Subcutaneous abdominal adipose tissue (tissue), 5 donors: ENCODE measurements around the gene F7.

Experiments used
- H3K27ac ChIP-seq: one replicate; pipeline ENCODE4 v1.7.0; 2013; ENCODE audit warnings: low read depth, mild to moderate bottlenecking, inconsistent platforms, low read length, moderate library complexity
- H3K27me3 ChIP-seq, 5 donors: one replicate each; pipeline ENCODE4 v1.7.0; 2013; ENCODE audit warnings: low read length in 5 of 5, inconsistent platforms in 1 of 5; ENCODE audit not compliant: control insufficient read depth in 5 of 5, insufficient read depth in 4 of 5
- H3K36me3 ChIP-seq, 5 donors: one replicate each; pipeline ENCODE4 v1.7.0; 2013; ENCODE audit warnings: low read length in 5 of 5; ENCODE audit not compliant: control insufficient read depth in 5 of 5, insufficient read depth in 5 of 5
- H3K4me1 ChIP-seq, 5 donors: one replicate each; pipeline ENCODE4 v1.7.0; 2013; ENCODE audit warnings: low read length in 5 of 5, mild to moderate bottlenecking in 3 of 5, moderate library complexity in 1 of 5; ENCODE audit not compliant: control insufficient read depth in 5 of 5, insufficient read depth in 5 of 5
- H3K4me3 ChIP-seq, 5 donors: one replicate each; pipeline ENCODE4 v1.7.0; 2013; ENCODE audit warnings: low read length in 5 of 5, low read depth in 1 of 5
- H3K9ac ChIP-seq, 5 donors: one replicate each; pipeline ENCODE4 v1.7.0; 2013; ENCODE audit warnings: low read length in 5 of 5, mild to moderate bottlenecking in 4 of 5, moderate library complexity in 3 of 5
- H3K9me3 ChIP-seq, 5 donors: one replicate each; pipeline ENCODE4 v1.7.0; 2013; ENCODE audit warnings: low read length in 5 of 5; ENCODE audit not compliant: control insufficient read depth in 5 of 5
- donor health status: healthy.
- donor health status: healthy.
- donor health status: healthy.
- donor health status: healthy.
- donor health status: healthy.

Gene F7

GRCh38 chr13:113115363-113116205, 10.0 kb downstream of the F7 start:
- H3K4me3 ChIP-seq, result no peak overlapping the region

DNA sequence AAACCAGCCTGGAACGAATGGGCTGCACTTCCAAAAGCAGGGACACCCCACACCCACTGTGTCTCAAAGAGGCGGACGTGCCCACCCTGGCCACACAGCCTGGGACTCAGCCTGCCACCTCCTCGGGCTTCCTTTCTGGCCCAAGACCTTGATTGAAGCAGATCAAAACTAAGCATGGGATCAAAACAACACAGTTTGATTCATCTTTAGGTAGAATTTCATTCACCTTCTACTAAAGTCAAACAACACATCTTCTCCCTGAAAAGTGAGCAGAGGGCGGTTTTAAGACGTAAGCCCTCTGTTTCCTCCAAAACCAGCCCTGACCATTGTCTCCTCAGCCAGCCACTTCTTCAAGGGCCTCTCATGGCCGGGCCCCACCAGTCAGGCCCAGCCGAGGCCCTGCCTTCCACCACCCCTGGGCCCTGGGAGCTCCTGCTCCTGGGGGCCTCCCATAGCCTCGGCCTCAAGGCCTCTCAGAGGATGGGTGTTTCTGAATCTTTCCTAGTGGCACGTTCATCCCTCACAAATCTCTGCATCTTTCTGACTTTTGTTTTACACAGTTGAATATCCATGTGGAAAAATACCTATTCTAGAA, 10.7 kb downstream of the F7 start:
- Histone ChIP-seq H3K27ac (no peak overlapping the region), H3K36me3 (no peaks in the 10 kb centered on the region), H3K9me3 (no peaks in the 10 kb centered on the region), H3K9ac (no peak overlapping the region), H3K4me3 (no peak overlapping the region), H3K27me3 (peaks cover 3 to 29% (median 10%) of the 10 kb centered on the region in 5 donors), H3K4me1 (no peaks in the 10 kb centered on the region)

More at GRCh38 chr13:113115363-113116205, 10.0 kb downstream of the F7 start:
- H3K9ac ChIP-seq, result no peak overlapping the region
- H3K4me1 ChIP-seq, result peaks cover 0 to 6% (median 5%) of the 10 kb centered on the region in 5 donors
- no peaks in the 10 kb centered on the region for H3K9me3 ChIP-seq
- H3K27ac ChIP-seq, result no peak overlapping the region
- no peaks in the 10 kb centered on the region for H3K36me3 ChIP-seq
- peaks cover 6 to 30% (median 17%) of the 10 kb centered on the region in 5 donors for H3K27me3 ChIP-seq

DNA sequence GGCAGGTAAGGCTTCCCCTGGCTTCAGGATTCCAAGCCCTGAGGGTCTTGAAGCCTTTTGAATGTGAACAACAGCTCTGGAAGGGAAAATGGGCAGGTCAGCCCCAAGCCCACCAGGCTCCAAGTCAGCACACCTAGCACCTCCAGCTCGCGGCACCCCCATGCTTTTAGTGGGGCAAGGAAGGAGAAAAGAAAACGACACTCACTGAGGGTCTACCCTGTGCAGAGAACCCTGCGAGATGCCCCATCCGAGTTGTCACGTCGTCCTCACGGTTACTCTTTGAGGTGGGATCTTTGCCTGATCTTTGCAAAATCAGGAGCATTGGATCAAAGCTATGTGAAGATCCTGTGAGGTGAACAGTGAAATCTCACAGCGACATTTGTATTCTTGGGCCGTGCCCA, 11.3 kb downstream of the F7 start:
- Histone ChIP-seq H3K27ac (no peak overlapping the region), H3K4me3 (no peak overlapping the region), H3K4me1 (peaks cover 0 to under 1% (median 0%) of the 10 kb centered on the region in 5 donors), H3K9me3 (no peaks in the 10 kb centered on the region), H3K27me3 (peaks cover 6 to 34% (median 13%) of the 10 kb centered on the region in 5 donors), H3K36me3 (no peaks in the 10 kb centered on the region), H3K9ac (no peak overlapping the region)

DNA sequence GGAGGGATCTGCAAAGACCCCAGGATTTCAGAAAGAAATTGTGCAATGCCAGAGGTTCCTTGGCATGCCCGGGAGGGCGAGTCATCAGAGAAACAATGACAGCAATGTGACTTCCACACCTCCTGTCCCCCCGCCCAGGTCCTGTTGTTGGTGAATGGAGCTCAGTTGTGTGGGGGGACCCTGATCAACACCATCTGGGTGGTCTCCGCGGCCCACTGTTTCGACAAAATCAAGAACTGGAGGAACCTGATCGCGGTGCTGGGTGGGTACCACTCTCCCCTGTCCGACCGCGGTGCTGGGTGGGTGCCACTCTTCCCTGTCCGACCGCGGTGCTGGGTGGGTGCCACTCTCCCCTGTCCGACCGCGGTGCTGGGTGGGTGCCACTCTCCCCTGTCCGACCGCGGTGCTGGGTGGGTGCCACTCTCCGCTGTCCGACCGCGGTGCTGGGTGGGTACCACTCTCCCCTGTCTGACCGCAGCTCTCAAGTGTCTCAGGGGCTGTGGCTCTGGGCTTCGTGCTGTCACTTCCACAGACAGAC, 11.8 kb downstream of the F7 start:
- no peak overlapping the region for H3K4me3 ChIP-seq
- H3K36me3 ChIP-seq, result no peaks in the 10 kb centered on the region
- peaks cover 8 to 34% (median 14%) of the 10 kb centered on the region in 5 donors for H3K27me3 ChIP-seq
- no peak overlapping the region for H3K27ac ChIP-seq
- H3K9ac ChIP-seq, result no peak overlapping the region
- peaks cover 0 to 3% (median 0%) of the 10 kb centered on the region in 5 donors for H3K4me1 ChIP-seq
- no peaks in the 10 kb centered on the region for H3K9me3 ChIP-seq

DNA sequence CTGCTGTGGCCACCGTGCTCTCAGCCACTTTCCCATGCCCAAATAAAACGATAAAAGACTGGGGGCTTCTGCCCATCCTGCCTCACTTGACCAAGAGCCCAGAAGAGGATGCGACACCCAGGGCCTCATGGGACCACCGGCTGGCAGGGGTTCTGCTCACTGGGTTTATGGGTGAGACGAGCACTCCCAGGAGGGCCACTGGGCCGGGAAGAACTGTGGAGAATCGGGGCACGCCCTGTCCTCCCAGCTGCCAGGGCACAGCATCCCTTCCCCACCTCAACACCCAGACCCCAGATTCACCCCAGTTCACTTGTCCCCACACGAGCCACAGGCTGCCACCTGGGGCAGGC, 12.3 kb downstream of the F7 start:
- Histone ChIP-seq H3K27ac (no peak overlapping the region), H3K27me3 (peaks cover 8 to 33% (median 17%) of the 10 kb centered on the region in 5 donors), H3K9me3 (no peaks in the 10 kb centered on the region), H3K9ac (no peak overlapping the region), H3K36me3 (no peaks in the 10 kb centered on the region), H3K4me1 (peaks cover 0 to 7% (median 0%) of the 10 kb centered on the region in 5 donors), H3K4me3 (no peak overlapping the region)

GRCh38 chr13:113118261-113119021, 12.8 kb downstream of the F7 start:
- no peak overlapping the region for H3K9ac ChIP-seq
- peaks cover 0 to 7% (median 0%) of the 10 kb centered on the region in 5 donors for H3K4me1 ChIP-seq

GRCh38 chr13:113119166-113119821, 13.7 kb downstream of the F7 start:
- no peak overlapping the region for H3K9ac ChIP-seq
- H3K27me3 ChIP-seq, result peaks cover 5 to 40% (median 24%) of the 10 kb centered on the region in 5 donors
- H3K9me3 ChIP-seq, result no peaks in the 10 kb centered on the region
- no peak overlapping the region for H3K4me3 ChIP-seq
- no peak overlapping the region for H3K27ac ChIP-seq
- H3K36me3 ChIP-seq, result no peaks in the 10 kb centered on the region
- peaks cover 0 to 7% (median 0%) of the 10 kb centered on the region in 5 donors for H3K4me1 ChIP-seq

More at GRCh38 chr13:113118261-113119021, 12.8 kb downstream of the F7 start:
- no peaks in the 10 kb centered on the region for H3K36me3 ChIP-seq
- no peaks in the 10 kb centered on the region for H3K9me3 ChIP-seq
- no peak overlapping the region for H3K27ac ChIP-seq
- no peak overlapping the region for H3K4me3 ChIP-seq
- H3K27me3 ChIP-seq, result peaks cover 5 to 37% (median 23%) of the 10 kb centered on the region in 5 donors

DNA sequence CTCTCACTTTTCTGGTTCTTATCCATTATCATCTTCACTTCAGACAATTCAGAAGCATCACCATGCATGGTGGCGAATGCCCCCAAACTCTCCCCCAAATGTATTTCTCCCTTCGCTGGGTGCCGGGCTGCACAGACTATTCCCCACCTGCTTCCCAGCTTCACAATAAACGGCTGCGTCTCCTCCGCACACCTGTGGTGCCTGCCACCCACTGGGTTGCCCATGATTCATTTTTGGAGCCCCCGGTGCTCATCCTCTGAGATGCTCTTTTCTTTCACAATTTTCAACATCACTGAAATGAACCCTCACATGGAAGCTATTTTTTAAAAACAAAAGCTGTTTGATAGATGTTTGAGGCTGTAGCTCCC, 14.2 kb downstream of the F7 start:
- Histone ChIP-seq H3K4me3 (no peak overlapping the region), H3K4me1 (peaks cover 0 to 7% (median 0%) of the 10 kb centered on the region in 5 donors), H3K27me3 (peaks cover 5 to 40% (median 26%) of the 10 kb centered on the region in 5 donors), H3K9me3 (no peaks in the 10 kb centered on the region), H3K36me3 (no peaks in the 10 kb centered on the region), H3K27ac (no peak overlapping the region), H3K9ac (no peak overlapping the region)

GRCh38 chr13:113120300-113121182, 14.9 kb downstream of the F7 start:
- Histone ChIP-seq H3K4me3 (no peak overlapping the region), H3K4me1 (peaks cover 0 to 7% (median 0%) of the 10 kb centered on the region in 5 donors), H3K36me3 (no peaks in the 10 kb centered on the region), H3K27me3 (peaks cover 5 to 41% (median 25%) of the 10 kb centered on the region in 5 donors), H3K9me3 (no peaks in the 10 kb centered on the region), H3K9ac (no peak overlapping the region), H3K27ac (no peak overlapping the region)
